Stimulated activated naive CD8-positive, alpha-beta T cell treated with anti-CD3 and anti-CD28 coated beads, Interleukin-15, Interleukin-2, amounts not matched to agents 100 ng/mL and 50 ng/mL, for 24 hours (primary cell): ENCODE results near the gene SHC4.

Experiments used
- H3K27ac Mint-ChIP-seq: one replicate; pipeline ENCODE4 v1.8.0; 2021; ENCODE audit warnings: mild to moderate bottlenecking, mixed read lengths
- H3K27me3 Mint-ChIP-seq: one replicate; pipeline ENCODE4 v1.8.0; 2021; ENCODE audit warnings: mixed read lengths
- H3K36me3 Mint-ChIP-seq: one replicate; pipeline ENCODE4 v1.8.0; 2021; ENCODE audit warnings: low read depth, mixed read lengths
- H3K4me1 Mint-ChIP-seq: one replicate; pipeline ENCODE4 v1.8.0; 2021; ENCODE audit warnings: low read depth, mixed read lengths
- H3K4me3 Mint-ChIP-seq: one replicate; pipeline ENCODE4 v1.8.0; 2021; ENCODE audit warnings: mild to moderate bottlenecking, mixed read lengths
- H3K9me3 Mint-ChIP-seq: one replicate; pipeline ENCODE4 v1.8.0; 2021; ENCODE audit warnings: mixed read lengths

SHC4 gene

DNA sequence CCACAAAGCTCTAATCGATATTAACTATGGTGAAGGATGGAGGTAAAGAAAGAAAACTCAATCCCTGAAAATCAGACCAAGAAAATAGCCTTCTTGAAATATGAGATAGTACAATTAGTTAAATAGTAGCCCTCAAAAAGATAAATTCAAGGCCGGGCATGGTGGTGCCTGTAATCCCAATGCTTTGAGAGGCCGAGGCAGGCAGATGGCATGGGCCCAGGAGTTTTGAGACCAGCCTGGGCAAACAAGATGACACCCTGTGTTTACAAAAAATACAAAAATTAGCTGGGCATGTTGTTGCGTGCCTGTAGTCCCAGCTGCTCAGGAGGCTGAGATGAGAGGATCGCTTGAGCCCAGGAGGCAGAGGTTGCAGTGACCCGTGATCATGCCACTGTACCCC is 121.2 kb downstream of the SHC4 start:
- Mint-ChIP-seq H3K4me1 (no peaks in the 10 kb centered on the region), H3K9me3 (no peaks in the 10 kb centered on the region), H3K36me3 (no peaks in the 10 kb centered on the region), H3K27me3 (no peaks in the 10 kb centered on the region), H3K4me3 (no peak overlapping the region), H3K27ac (no peak overlapping the region)

DNA sequence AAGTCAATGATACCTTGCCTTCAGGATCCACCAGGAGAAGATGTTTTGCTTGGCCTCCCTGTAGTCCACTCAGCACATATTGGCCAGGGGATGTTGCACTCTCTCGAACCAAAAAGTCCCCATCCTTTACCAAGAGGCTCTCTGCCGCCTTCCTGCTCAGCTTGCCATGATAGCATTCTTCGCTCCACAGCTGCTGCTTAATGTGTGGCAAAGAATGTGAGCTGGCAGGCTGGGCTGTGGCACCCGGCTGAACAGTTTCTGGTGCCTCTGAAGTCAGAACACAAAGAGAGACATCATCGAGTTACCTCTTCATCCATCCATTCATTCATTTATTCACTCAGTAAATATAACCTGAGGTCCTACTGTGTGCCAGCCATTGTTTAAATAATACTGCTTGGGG is 129.0 kb downstream of the SHC4 start:
- H3K9me3 Mint-ChIP-seq: peaks cover 10% of the 10 kb centered on the region
- H3K4me1 Mint-ChIP-seq: no peaks in the 10 kb centered on the region

DNA sequence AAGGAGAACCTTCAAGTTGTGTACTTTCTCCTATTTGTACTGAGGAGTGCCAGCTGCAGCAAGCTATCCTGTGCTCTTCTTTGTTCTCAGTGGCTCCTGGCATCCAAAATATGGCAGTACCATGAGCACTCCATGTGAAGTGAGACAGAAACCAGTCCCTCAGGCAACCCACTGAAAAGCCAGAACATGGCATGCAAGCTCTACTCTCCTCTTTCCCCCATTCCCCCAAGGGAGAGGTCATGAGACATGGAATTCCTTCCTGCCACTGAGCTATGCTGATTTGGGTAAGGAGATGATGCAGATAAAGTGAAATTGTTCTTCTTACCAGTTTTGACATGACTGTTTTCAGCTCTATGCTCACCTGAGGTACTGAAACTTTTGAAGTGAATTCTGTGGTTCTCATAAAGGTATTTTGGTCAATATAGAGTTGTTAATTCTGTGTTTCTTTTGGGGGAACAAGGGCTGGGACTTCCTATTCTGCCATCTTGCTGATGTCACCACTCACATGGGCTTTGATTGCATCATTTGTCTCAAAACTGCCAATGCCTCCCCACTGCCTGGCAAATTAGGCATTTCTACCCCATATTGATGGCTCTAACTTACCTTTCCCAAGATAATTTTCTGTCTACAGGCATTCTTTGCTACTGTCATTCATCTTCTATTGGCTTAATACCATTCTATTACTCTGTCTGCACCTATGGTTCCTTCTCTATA is 130.0 kb downstream of the SHC4 start:
- peaks cover 17% of the 10 kb centered on the region for H3K27me3 Mint-ChIP-seq
- H3K9me3 Mint-ChIP-seq: peaks cover 10% of the 10 kb centered on the region
- peaks cover 17% of the 10 kb centered on the region for H3K36me3 Mint-ChIP-seq
- no peaks in the 10 kb centered on the region for H3K4me1 Mint-ChIP-seq
- H3K4me3 Mint-ChIP-seq: no peak overlapping the region
- no peak overlapping the region for H3K27ac Mint-ChIP-seq

More for the DNA sequence above, 129.0 kb downstream of the SHC4 start:
- H3K27ac Mint-ChIP-seq: no peak overlapping the region
- peaks cover 17% of the 10 kb centered on the region for H3K27me3 Mint-ChIP-seq
- no peak overlapping the region for H3K4me3 Mint-ChIP-seq
- H3K36me3 Mint-ChIP-seq: peaks cover 17% of the 10 kb centered on the region

DNA sequence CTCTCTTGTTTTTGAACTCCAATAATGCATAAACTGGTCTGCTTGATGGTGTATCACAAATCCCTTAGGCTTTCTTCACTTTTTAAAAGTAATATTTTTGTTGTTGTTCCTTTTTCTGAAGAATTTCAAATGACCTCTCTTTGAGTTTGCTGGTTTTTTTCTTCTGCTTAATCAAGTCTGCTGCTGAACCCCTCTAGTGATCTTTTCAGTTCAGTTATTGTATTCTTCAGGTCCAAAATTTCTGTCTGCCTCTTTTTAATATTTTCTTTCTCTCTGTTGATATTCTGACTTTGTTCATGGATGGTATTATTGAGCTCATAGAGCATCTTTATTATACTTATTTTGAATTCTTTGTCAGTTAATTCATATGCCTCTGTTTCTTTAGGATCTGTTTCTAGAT is 131.1 kb downstream of the SHC4 start:
- H3K27ac Mint-ChIP-seq: no peak overlapping the region
- H3K9me3 Mint-ChIP-seq: peaks cover 10% of the 10 kb centered on the region
- no peaks in the 10 kb centered on the region for H3K4me1 Mint-ChIP-seq
- peaks cover 17% of the 10 kb centered on the region for H3K36me3 Mint-ChIP-seq
- H3K4me3 Mint-ChIP-seq: no peak overlapping the region
- H3K27me3 Mint-ChIP-seq: peaks cover 17% of the 10 kb centered on the region

DNA sequence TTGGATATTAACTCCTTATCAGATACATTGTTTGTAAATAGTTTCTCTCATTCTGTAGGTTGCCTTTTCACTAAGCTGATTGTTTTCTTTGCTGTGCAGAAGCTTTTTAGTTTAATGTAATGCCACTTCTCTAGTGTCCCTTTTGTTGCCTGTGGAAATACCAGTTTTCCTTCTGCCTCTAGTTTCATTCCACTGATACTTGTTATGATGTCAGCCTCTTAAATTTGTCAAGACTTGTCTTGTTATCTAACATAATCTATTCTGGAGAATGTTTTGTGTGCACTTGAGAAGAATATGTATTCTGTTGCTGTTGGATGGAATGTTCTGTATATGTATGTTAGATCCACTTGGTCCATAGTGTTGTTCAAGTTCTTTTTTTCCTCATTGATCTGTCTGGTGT is 134.8 kb downstream of the SHC4 start:
- Mint-ChIP-seq H3K27ac (no peak overlapping the region), H3K36me3 (peaks cover 15% of the 10 kb centered on the region), H3K4me3 (no peak overlapping the region)

DNA sequence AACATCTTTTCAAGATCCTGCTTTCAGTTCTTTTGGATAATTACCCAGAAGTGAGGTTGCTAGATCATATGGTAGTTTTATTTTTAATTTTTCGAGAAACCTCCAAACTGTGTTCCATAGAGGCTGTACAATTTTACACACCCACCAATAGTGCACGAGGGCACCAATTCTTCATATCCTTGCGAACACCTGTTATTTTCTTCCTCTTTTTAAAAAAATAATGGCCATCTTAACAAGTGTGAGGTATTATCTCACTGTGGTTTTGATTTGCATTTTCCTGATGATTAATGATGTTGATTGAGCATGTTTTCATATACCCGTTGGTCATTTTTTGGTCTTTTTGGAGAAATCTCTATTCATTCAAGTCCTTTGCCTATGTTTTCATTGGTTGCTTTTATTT is 135.2 kb downstream of the SHC4 start:
- Mint-ChIP-seq H3K4me3 (no peak overlapping the region), H3K4me1 (peaks cover 7% of the 10 kb centered on the region), H3K9me3 (peaks cover 5% of the 10 kb centered on the region), H3K27ac (no peak overlapping the region), H3K36me3 (peaks cover 13% of the 10 kb centered on the region), H3K27me3 (peaks cover 15% of the 10 kb centered on the region)

More for the DNA sequence above, 134.8 kb downstream of the SHC4 start:
- H3K27me3 Mint-ChIP-seq: peaks cover 15% of the 10 kb centered on the region
- peaks cover 7% of the 10 kb centered on the region for H3K9me3 Mint-ChIP-seq
- peaks cover 7% of the 10 kb centered on the region for H3K4me1 Mint-ChIP-seq

DNA sequence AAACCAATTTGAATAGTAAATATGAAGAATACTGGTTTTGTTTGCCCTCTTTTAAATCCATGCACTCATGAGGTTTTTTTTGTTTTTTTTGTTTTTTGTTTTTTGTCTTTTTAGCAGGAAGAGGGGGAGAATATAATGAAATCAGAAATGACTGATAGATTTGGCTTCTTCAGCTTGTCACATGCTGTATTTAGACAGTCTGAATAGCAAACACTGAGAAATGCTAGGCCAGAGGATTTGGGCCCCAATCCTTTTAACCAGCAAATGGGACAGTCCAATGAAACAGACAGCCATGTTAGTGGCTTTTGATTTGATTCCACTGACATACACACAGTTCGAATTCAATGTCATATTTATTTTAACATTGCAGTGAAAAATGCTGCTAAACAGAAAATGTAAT is 138.6 kb downstream of the SHC4 start:
- Mint-ChIP-seq H3K27ac (no peak overlapping the region), H3K36me3 (no peaks in the 10 kb centered on the region), H3K9me3 (no peaks in the 10 kb centered on the region), H3K4me1 (peaks cover 7% of the 10 kb centered on the region), H3K27me3 (peaks cover 10% of the 10 kb centered on the region), H3K4me3 (no peak overlapping the region)

DNA sequence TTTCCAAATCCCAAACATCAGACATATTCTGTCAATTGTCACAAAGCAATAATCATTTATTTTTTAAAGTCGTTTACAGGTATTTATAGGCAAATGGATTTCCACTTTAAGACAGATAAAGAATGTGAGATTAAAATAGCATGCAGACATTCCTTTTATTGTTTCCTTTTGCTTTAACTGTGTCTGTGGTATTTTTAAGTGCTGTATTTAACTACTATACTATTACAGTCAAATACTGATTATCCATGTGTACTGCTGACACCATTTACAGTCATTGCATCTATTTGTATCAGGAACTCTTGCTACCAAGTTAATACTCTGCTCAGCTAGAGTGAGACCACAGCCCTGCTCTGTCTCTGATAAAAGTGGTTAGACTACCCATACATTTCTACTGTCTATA is 140.0 kb downstream of the SHC4 start:
- Mint-ChIP-seq H3K27ac (no peak overlapping the region), H3K4me3 (no peak overlapping the region), H3K27me3 (peaks cover 10% of the 10 kb centered on the region), H3K9me3 (no peaks in the 10 kb centered on the region), H3K36me3 (no peaks in the 10 kb centered on the region), H3K4me1 (peaks cover 7% of the 10 kb centered on the region)

DNA sequence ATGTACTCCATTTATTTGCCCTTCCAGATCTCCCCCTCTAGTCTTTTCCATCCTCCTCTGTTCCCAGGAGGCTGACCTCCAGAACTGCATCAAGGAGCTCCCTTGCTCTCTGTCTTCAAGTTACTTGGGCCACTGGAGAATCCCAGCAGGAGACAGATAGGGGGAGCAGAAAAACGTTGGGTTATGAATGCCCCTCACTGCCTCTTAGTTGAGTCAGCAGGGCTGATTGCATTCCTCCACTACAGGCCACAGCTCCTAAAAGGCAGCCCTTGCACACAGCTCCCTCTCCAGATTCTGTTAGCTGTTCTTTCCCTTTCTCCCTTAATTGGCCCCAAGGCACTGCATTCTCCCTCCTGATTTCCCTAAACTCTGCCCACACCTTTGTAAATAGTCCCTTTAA is 140.5 kb downstream of the SHC4 start:
- H3K27me3 Mint-ChIP-seq: peaks cover 10% of the 10 kb centered on the region
- H3K4me1 Mint-ChIP-seq: peaks cover 7% of the 10 kb centered on the region
- H3K9me3 Mint-ChIP-seq: no peaks in the 10 kb centered on the region
- no peak overlapping the region for H3K4me3 Mint-ChIP-seq
- H3K36me3 Mint-ChIP-seq: no peaks in the 10 kb centered on the region
- no peak overlapping the region for H3K27ac Mint-ChIP-seq

DNA sequence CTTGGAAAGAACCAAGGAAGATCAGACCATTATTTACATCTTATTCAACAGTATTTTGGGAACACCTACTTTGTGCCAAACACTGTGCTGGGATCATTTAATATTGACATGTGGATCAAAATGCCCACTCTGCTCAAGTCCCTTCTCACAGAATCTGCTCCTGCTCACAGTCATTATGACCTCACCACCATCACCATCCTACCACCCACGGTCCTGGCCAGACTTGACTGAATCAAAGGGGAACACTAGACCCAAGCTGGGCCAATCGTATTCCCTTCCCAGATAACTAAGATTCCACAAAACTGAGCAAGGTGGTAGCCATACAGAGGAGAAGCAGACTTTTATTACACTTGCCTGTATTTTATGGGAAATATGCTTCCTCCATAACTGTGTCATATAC is 149.4 kb downstream of the SHC4 start:
- Mint-ChIP-seq H3K27ac (no peak overlapping the region), H3K27me3 (peaks cover 10% of the 10 kb centered on the region), H3K9me3 (no peaks in the 10 kb centered on the region), H3K4me3 (no peak overlapping the region), H3K36me3 (peaks cover 6% of the 10 kb centered on the region), H3K4me1 (peaks cover 18% of the 10 kb centered on the region)

DNA sequence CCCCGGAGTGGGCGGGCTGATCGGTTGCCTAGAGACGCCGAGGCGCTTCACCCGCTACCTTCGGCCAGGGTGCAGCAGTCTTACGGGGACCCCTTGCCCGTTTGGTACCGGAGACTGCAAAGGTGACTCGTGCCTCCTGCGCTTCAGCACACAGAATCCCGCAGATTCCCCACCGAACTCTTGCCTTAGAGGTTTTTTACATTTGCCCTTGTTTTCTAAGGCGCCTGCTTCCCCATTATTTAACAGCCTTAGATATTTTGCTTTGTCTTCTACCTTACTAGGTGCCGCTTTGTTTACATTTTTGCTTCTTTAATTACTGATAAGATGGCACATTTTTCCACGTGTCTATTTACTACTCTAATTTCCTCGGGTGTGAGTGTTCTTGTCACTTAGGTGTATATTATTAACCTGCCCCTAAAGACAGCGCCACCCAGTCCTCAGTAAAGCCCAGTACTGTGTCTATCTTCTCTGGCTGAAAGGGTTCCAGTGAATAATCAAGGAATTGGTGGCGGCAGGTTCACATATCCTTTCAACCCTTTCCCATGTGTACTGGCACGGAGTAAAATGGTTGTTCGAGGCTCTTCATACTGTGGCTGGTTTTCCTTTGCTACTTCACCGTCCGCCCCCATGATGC is 152.3 kb downstream of the SHC4 start:
- H3K9me3 Mint-ChIP-seq: no peaks in the 10 kb centered on the region
- H3K36me3 Mint-ChIP-seq: peaks cover 13% of the 10 kb centered on the region
- peak overlapping the region; percentile 89 for H3K4me3 Mint-ChIP-seq
- peak overlapping the region; percentile 55 for H3K27ac Mint-ChIP-seq
- H3K27me3 Mint-ChIP-seq: peaks cover 10% of the 10 kb centered on the region
- peaks cover 26% of the 10 kb centered on the region for H3K4me1 Mint-ChIP-seq

DNA sequence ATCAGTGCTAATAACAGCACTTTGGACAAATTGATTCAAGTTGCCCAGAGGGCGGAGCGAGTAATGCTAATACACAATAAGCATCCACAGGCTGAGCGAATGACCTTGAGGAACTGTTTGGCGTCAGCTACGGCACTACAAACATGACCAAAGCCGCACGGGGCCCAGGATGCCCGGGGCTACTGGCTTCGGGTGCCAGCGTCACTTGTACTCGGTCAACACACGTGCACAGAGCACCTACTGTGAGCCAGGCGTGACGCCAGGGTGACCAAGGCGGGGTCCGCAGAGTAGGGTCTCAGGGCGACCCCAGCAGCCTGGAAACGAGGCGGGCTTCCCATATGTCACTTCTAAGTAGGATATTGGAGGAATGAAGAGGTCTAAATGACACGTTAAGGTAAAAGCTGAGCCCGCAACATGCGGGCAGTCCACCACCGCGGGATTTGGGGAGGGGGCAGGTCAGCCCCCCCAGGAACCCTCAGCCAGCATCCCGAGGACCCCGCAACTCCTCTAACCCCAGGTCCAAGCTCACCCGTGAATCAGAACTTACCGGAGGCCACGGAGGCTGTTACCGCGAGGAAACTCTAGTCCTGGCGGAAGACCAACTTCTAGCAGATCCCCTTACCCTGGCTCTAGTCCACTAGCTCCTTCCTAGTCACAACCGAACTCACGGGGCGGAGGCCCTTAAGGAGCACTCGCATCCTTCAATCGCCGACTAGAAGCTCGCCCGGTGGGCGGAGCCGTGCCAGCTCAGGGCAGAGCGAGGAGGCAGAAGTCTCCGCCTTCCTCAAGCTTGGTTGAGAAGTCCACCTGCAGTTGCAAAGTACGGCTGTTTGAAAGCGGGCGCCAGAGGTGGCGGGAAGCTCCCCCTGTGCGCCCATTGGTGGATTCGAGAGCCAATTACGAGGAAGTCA is 153.1 kb downstream of the SHC4 start, which contains the start of gene CEP152:
CEP152 (minus strand) TSS at position 656 of the 911 bp plus-strand sequence. CDS start 5,420 bp downstream, outside the sequence.
- Mint-ChIP-seq H3K4me1 (peaks cover 28% of the 10 kb centered on the region), H3K36me3 (peaks cover 18% of the 10 kb centered on the region), H3K27ac (peak within 1 kb of the TSS; percentile 98), H3K9me3 (no peaks in the 10 kb centered on the region), H3K4me3 (peak within 1 kb of the TSS; percentile 97), H3K27me3 (peaks cover 10% of the 10 kb centered on the region)

DNA sequence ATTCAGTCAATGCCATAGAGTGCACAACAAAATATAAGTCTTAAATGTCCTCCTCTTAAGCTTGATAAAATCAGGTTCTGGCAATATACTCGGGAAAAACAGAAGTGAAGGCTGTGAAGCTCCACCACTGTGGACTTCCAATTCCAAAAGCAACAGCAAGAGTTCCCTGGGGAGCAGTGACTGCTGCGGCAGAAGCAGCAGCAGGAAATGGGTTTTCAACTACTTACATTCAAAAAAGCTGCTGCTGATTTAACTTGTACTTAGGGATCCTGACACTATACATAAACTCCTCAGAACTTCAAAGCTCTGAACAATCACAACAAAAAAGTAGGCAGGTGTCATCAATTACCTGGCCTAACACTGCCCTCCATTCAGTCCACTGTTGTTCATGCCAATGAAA is 157.6 kb downstream of the SHC4 start:
- Mint-ChIP-seq H3K27me3 (no peaks in the 10 kb centered on the region), H3K36me3 (peaks cover 60% of the 10 kb centered on the region), H3K27ac (no peak overlapping the region), H3K9me3 (no peaks in the 10 kb centered on the region), H3K4me3 (no peak overlapping the region), H3K4me1 (peaks cover 29% of the 10 kb centered on the region)

DNA sequence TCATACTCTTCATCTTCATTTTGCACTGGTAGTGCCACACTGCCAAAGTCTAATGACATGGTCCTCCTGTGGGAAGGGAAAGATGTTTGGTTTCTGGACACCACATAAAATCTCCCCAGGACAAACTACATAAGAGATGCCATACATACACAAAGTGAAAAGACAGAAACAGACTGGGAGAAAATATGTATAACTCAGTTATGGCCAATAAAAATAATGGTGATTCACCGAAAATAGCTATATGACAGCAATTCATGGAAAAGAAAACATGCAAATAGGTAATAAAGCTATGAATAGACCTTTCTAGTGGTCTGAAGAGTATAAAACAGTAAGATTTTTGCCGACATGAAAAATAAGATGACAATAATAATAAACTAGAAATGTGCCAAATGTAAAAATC is 158.1 kb downstream of the SHC4 start:
- Mint-ChIP-seq H3K36me3 (peaks cover 61% of the 10 kb centered on the region), H3K4me3 (no peak overlapping the region), H3K27ac (no peak overlapping the region), H3K4me1 (peaks cover 32% of the 10 kb centered on the region), H3K27me3 (no peaks in the 10 kb centered on the region), H3K9me3 (no peaks in the 10 kb centered on the region)

DNA sequence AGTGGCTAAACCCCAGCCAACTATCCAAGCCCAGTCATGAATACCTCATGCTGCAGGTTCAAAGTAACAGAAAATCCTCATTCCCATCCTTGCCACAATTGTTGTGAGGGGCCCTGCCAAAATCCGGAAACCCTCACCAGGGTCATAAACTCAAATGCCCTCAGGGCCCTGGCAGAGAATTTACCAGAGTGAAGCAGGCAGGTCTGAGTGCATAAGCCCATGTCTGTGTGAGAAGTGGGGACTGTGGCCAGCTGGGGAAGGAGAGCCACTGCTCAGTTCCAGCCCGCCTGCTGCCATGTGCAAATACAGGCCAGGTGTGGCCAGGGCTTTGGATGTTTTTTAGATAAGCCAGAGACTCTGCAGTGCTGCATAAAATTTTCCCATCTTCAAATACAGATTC is 159.8 kb downstream of the SHC4 start:
- Mint-ChIP-seq H3K36me3 (peaks cover 60% of the 10 kb centered on the region), H3K27ac (no peak overlapping the region), H3K4me3 (no peak overlapping the region), H3K9me3 (no peaks in the 10 kb centered on the region), H3K4me1 (peaks cover 18% of the 10 kb centered on the region), H3K27me3 (no peaks in the 10 kb centered on the region)
